ENCODE data around the gene ZC2HC1C.

The ZC2HC1C gene

GRCh38 chr14:75088566-75089373 lies 19.3 kb downstream of the ZC2HC1C start:
- Histone ChIP-seq H3K4me1 (ENCODE audit: control insufficient read depth, low read length) (no peaks in the 10 kb centered on the region), H3K27ac (ENCODE audit: low read depth, low read length) (no peak overlapping the region), H3K4me3 (ENCODE audit: low read length) (no peak overlapping the region), H3K36me3 (ENCODE audit: control insufficient read depth, low read length) (peaks cover 77% of the 10 kb centered on the region), H4K20me1 (ENCODE audit: control insufficient read depth, insufficient read depth, low read depth, low read length) (peaks cover 6% of the 10 kb centered on the region; the same call in 1 of the 2 replicates), H3K9me3 (ENCODE audit: control insufficient read depth, insufficient read depth, low read length) (no peaks in the 10 kb centered on the region), H3K9me2 (replicated peaks; ENCODE audit: control insufficient read depth, low read length) (no peaks in the 10 kb centered on the region), H3K4me2 (ENCODE audit: low read length) (no peak overlapping the region), H3F3A (ENCODE audit: control insufficient read depth, insufficient read depth) (no peaks in the 10 kb centered on the region), H3K27me3 (ENCODE audit: control insufficient read depth, low read length) (no peaks in the 10 kb centered on the region), H3K79me2 (ENCODE audit: control insufficient read depth, low read length) (no peaks in the 10 kb centered on the region)
- TF ChIP-seq EZH2phosphoT487 (IDR thresholded peaks at IDR 0.05; ENCODE audit: borderline replicate concordance, low read length): no peak
- peak; percentile 83 for TF ChIP-seq CTCF (IDR thresholded peaks at IDR 0.05; ENCODE audit: low read depth, low read length, poor library complexity, severe bottlenecking)

DNA sequence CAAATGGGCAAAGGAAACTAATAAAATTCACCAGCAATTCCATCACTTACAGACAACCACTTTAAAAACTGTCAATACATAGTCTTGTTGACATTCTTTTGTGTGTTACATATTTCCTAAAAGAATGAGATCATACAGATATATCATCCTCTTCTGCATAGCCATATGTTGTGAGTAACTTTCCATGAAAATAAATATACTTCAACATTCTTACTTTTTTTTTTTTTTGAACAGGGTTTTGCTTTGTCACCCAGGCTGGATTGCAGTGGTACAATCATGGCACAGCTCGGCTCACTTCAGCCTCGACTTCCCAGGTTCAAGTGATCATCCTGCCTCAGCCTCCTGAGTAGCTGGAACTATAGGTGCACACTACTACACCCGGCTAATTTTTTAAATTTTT lies 20.9 kb downstream of the ZC2HC1C start:
- no peaks in the 10 kb centered on the region for H3F3A ChIP-seq (ENCODE audit: control insufficient read depth, insufficient read depth)
- TF ChIP-seq EZH2phosphoT487 (IDR thresholded peaks at IDR 0.05; ENCODE audit: borderline replicate concordance, low read length) (no peak), CTCF (IDR thresholded peaks at IDR 0.05; ENCODE audit: low read depth, low read length, poor library complexity, severe bottlenecking) (no peak)

GRCh38 chr14:75091251-75091650 lies 21.8 kb downstream of the ZC2HC1C start:
- Histone ChIP-seq H3K36me3 (ENCODE audit: control insufficient read depth, low read length) (peaks cover 79% of the 10 kb centered on the region), H4K20me1 (ENCODE audit: control insufficient read depth, insufficient read depth, low read depth, low read length) (peaks cover 6% of the 10 kb centered on the region; the same call in 1 of the 2 replicates), H3K4me3 (ENCODE audit: low read length) (no peak overlapping the region), H3K9me3 (ENCODE audit: control insufficient read depth, insufficient read depth, low read length) (no peaks in the 10 kb centered on the region), H3F3A (ENCODE audit: control insufficient read depth, insufficient read depth) (no peaks in the 10 kb centered on the region), H3K27me3 (ENCODE audit: control insufficient read depth, low read length) (no peaks in the 10 kb centered on the region), H3K79me2 (ENCODE audit: control insufficient read depth, low read length) (no peaks in the 10 kb centered on the region), H3K4me2 (ENCODE audit: low read length) (no peak overlapping the region), H3K9me2 (replicated peaks; ENCODE audit: control insufficient read depth, low read length) (no peaks in the 10 kb centered on the region), H3K27ac (ENCODE audit: low read depth, low read length) (no peak overlapping the region), H3K4me1 (ENCODE audit: control insufficient read depth, low read length) (no peaks in the 10 kb centered on the region)
- no peak for TF ChIP-seq EZH2phosphoT487 (IDR thresholded peaks at IDR 0.05; ENCODE audit: borderline replicate concordance, low read length)
- TF ChIP-seq CTCF (IDR thresholded peaks at IDR 0.05; ENCODE audit: low read depth, low read length, poor library complexity, severe bottlenecking): no peak

More for the DNA sequence above, 20.9 kb downstream of the ZC2HC1C start:
- Histone ChIP-seq H3K79me2 (ENCODE audit: control insufficient read depth, low read length) (no peaks in the 10 kb centered on the region), H3K4me3 (ENCODE audit: low read length) (no peak overlapping the region), H3K4me2 (ENCODE audit: low read length) (no peak overlapping the region), H4K20me1 (ENCODE audit: control insufficient read depth, insufficient read depth, low read depth, low read length) (peaks cover 6% of the 10 kb centered on the region; the same call in 1 of the 2 replicates), H3K9me3 (ENCODE audit: control insufficient read depth, insufficient read depth, low read length) (no peaks in the 10 kb centered on the region), H3K27me3 (ENCODE audit: control insufficient read depth, low read length) (no peaks in the 10 kb centered on the region), H3K4me1 (ENCODE audit: control insufficient read depth, low read length) (no peaks in the 10 kb centered on the region), H3K27ac (ENCODE audit: low read depth, low read length) (no peak overlapping the region), H3K36me3 (ENCODE audit: control insufficient read depth, low read length) (peaks cover 76% of the 10 kb centered on the region), H3K9me2 (replicated peaks; ENCODE audit: control insufficient read depth, low read length) (no peaks in the 10 kb centered on the region)
